Liver (tissue), 9 donors: ENCODE measurements around the gene ATP5F1D. TPM values are rescaled to one million over a fixed set of nuclear protein-coding genes. Genes with fewer than 3 reads are reported as not detected.

Experiments used
- DNase-seq: peaks from one replicate; pipeline ENCODE4 v3.0.0-alpha.2; 2017; ENCODE audit warnings: low spot score
- H3K27ac ChIP-seq, 2 donors: one replicate each; pipeline ENCODE4 v1.7.0; 2013; ENCODE audit warnings: inconsistent platforms in 2 of 2, low read length in 2 of 2, control low read depth in 1 of 2, low read depth in 1 of 2, mild to moderate bottlenecking in 1 of 2
- H3K27me3 ChIP-seq, 4 donors: one replicate each; pipeline versions ENCODE4 v1.6.1 to v1.7.0; 2013; ENCODE audit warnings: low read length in 3 of 4, inconsistent platforms in 1 of 4, mild to moderate bottlenecking in 1 of 4, moderate library complexity in 1 of 4; ENCODE audit not compliant: control insufficient read depth in 4 of 4, insufficient read depth in 4 of 4
- H3K36me3 ChIP-seq, 4 donors: one replicate each; pipeline versions ENCODE4 v1.6.1 to v1.7.0; 2013; ENCODE audit warnings: low read length in 3 of 4, mild to moderate bottlenecking in 3 of 4, low read depth in 1 of 4, moderate library complexity in 1 of 4; ENCODE audit not compliant: control insufficient read depth in 4 of 4, insufficient read depth in 3 of 4
- H3K4me1 ChIP-seq, 4 donors: one replicate each; pipeline versions ENCODE4 v1.6.1 to v1.7.0; 2013; ENCODE audit warnings: low read length in 3 of 4, mild to moderate bottlenecking in 3 of 4, moderate library complexity in 1 of 4; ENCODE audit not compliant: control insufficient read depth in 4 of 4, insufficient read depth in 4 of 4
- H3K4me3 ChIP-seq, 3 donors: one replicate each; pipeline versions ENCODE4 v1.6.1 to v1.7.0; 2013; ENCODE audit warnings: low read length in 3 of 3, control low read depth in 1 of 3, low read depth in 1 of 3, mild to moderate bottlenecking in 1 of 3
- H3K9ac ChIP-seq, 2 donors: one replicate each; pipeline ENCODE4 v1.7.0; 2013; ENCODE audit warnings: low read length in 2 of 2, mild to moderate bottlenecking in 2 of 2, moderate library complexity in 2 of 2, control low read depth in 1 of 2, low read depth in 1 of 2
- H3K9me3 ChIP-seq, 4 donors: one replicate each; pipeline versions ENCODE4 v1.6.1 to v1.7.0; 2013; ENCODE audit warnings: low read length in 3 of 4; ENCODE audit not compliant: control insufficient read depth in 4 of 4
- CTCF ChIP-seq: fragments of 150-350 bp; IDR thresholded peaks from 2 replicates; pipeline ENCODE4 v1.5.1; 2017; ENCODE audit warnings: improper control_type of control experiment, low read depth, low read length; ENCODE audit not compliant: missing input control
- EGR1 ChIP-seq, 2 donors: IDR thresholded peaks; 2 replicates each; pipeline ENCODE4 v1.6.1; 2016 to 2018; ENCODE audit warnings: antibody characterized with exemption in 2 of 2, low read depth in 2 of 2
- FOXA1 ChIP-seq: IDR thresholded peaks from 2 replicates; pipeline ENCODE4 v1.6.1; 2016; ENCODE audit warnings: antibody characterized with exemption
- FOXA2 ChIP-seq: IDR thresholded peaks from 2 replicates; pipeline ENCODE4 v1.6.1; 2016; ENCODE audit warnings: antibody characterized with exemption
- GABPA ChIP-seq, 2 donors: IDR thresholded peaks in 1 of 2; conservative IDR thresholded peaks in 1 of 2; 2 replicates each; pipeline ENCODE4 v1.6.1; 2016; ENCODE audit warnings: antibody characterized with exemption in 2 of 2, mild to moderate bottlenecking in 1 of 2, moderate library complexity in 1 of 2
- HNF4A ChIP-seq, 2 donors: conservative IDR thresholded peaks; 2 replicates each; pipeline ENCODE4 v1.6.1; 2016; ENCODE audit warnings: antibody characterized with exemption in 2 of 2, mild to moderate bottlenecking in 2 of 2
- HNF4G ChIP-seq: IDR thresholded peaks from 2 replicates; pipeline ENCODE4 v1.6.1; 2016; ENCODE audit warnings: antibody characterized with exemption
- JUND ChIP-seq, 2 donors: IDR thresholded peaks; 2 replicates each; pipeline ENCODE4 v1.6.1; 2016; ENCODE audit warnings: antibody characterized with exemption in 2 of 2
- MAX ChIP-seq: IDR thresholded peaks from 2 replicates; pipeline ENCODE4 v1.6.1; 2016; ENCODE audit warnings: antibody characterized with exemption
- NR2F2 ChIP-seq: IDR thresholded peaks from 2 replicates; pipeline ENCODE4 v1.6.1; 2016; ENCODE audit warnings: antibody characterized with exemption
- RAD21 ChIP-seq, 2 donors: IDR thresholded peaks; 2 replicates each; pipeline ENCODE4 v1.6.1; 2016; ENCODE audit warnings: antibody characterized with exemption in 2 of 2, mild to moderate bottlenecking in 2 of 2
- REST ChIP-seq: IDR thresholded peaks from 2 replicates; pipeline ENCODE4 v1.6.1; 2016; ENCODE audit warnings: antibody characterized with exemption, mild to moderate bottlenecking
- RXRA ChIP-seq, 2 donors: IDR thresholded peaks; 2 replicates each; pipeline ENCODE4 v1.6.1; 2017 to 2018; ENCODE audit warnings: antibody characterized with exemption in 2 of 2, mild to moderate bottlenecking in 1 of 2
- SP1 ChIP-seq: IDR thresholded peaks from 2 replicates; pipeline ENCODE4 v1.6.1; 2018; ENCODE audit warnings: antibody characterized with exemption, mild to moderate bottlenecking
- TAF1 ChIP-seq: conservative IDR thresholded peaks from 2 replicates; pipeline ENCODE4 v1.6.1; 2016; ENCODE audit warnings: antibody characterized with exemption, mild to moderate bottlenecking
- YY1 ChIP-seq: IDR thresholded peaks from 2 replicates; pipeline ENCODE4 v1.6.1; 2016; ENCODE audit warnings: antibody characterized with exemption, mild to moderate bottlenecking
- ZBTB33 ChIP-seq: IDR thresholded peaks from 2 replicates; pipeline ENCODE4 v1.6.1; 2016; ENCODE audit warnings: antibody characterized with exemption
- WGBS: extraction: QIAGEN DNeasy Blood & Tissue Kit; methylation state at CpG from one replicate; pipeline ENCODE4 v1.1.7; 2013; 5-methylcytosine and 5-hydroxymethylcytosine counted together
- polyA plus RNA-seq, 2 donors: library from polyadenylated mRNA; stranded (reverse) in 1 of 2; unstranded in 1 of 2; fragments of 200-250 nt in 1 of 2; fragments of >200 nt in 1 of 2; fragmentation: Nextera tagmentation in 1 of 2; extraction: Ambion mirVana in 1 of 2; gene quantifications; one replicate each; pipeline versions ENCODE4 v1.2.1 to v1.2.3, GENCODE V29; 2013 to 2015
- total RNA-seq, 2 donors: library from RNA; depleted of rRNA; stranded (reverse); fragments of >200 nt; gene quantifications; one replicate each; pipeline ENCODE4 v1.2.3, GENCODE V29; 2014
- donor health status: healthy.
- donor health status: healthy.
- donor health status: healthy.
- donor health status: healthy.
- donor health status: healthy.

Gene ATP5F1D
- total and polyA plus RNA-seq, 4 donors = 20.2 to 315 (median 145) TPM

GRCh38 chr19:1220976-1221903, 20.3 kb upstream of the ATP5F1D start:
- WGBS = 62% methylated on average over 38 of the region's 38 CpGs
- DNase-seq = no peak
- Histone ChIP-seq H3K27ac (no peak overlapping the region), H3K27me3 (no peaks in the 10 kb centered on the region), H3K9me3 (no peaks in the 10 kb centered on the region), H3K4me1 (peaks cover 0 to 7% (median 3%) of the 10 kb centered on the region in 4 donors), H3K4me3 (no peak overlapping the region), H3K36me3 (peaks cover 0 to 24% (median 11%) of the 10 kb centered on the region in 4 donors), H3K9ac (no peak overlapping the region)
- TF ChIP-seq EGR1 (IDR thresholded peaks at IDR 0.05; ENCODE audit: low read depth in 2 of 2) (no peak), FOXA2 (no peak), NR2F2 (no peak), HNF4A (conservative IDR thresholded peaks at IDR 0.05) (no peak), FOXA1 (no peak), YY1 (no peak), CTCF (peak; percentile 71), GABPA (IDR thresholded peaks at IDR 0.05 in 1 of 2, conservative IDR thresholded peaks at IDR 0.05 in 1 of 2) (no peak), REST (no peak), JUND (IDR thresholded peaks at IDR 0.05) (no peak), TAF1 (no peak), RAD21 (IDR thresholded peaks at IDR 0.05) (peak; percentile 80 to 87), ZBTB33 (no peak), MAX (no peak)

- H3K4me3 ChIP-seq = no peak overlapping the region
- H3K36me3 ChIP-seq = peaks cover 0 to 29% (median 11%) of the 10 kb centered on the region in 4 donors
- DNase-seq = no peak
- WGBS = 94% methylated on average over 22 of the region's 22 CpGs
- no peaks in the 10 kb centered on the region for H3K27me3 ChIP-seq
- H3K4me1 ChIP-seq = peaks cover 0 to 7% (median 3%) of the 10 kb centered on the region in 4 donors
- no peak overlapping the region for H3K9ac ChIP-seq
- H3K9me3 ChIP-seq = no peaks in the 10 kb centered on the region
- no peak overlapping the region for H3K27ac ChIP-seq
- no peak for TF ChIP-seq SP1
- TF ChIP-seq HNF4G = no peak
- no peak for TF ChIP-seq RXRA (IDR thresholded peaks at IDR 0.05)
- TF ChIP-seq ZBTB33 = no peak
- no peak for TF ChIP-seq YY1
- no peak for TF ChIP-seq FOXA1
- no peak for TF ChIP-seq GABPA (IDR thresholded peaks at IDR 0.05 in 1 of 2, conservative IDR thresholded peaks at IDR 0.05 in 1 of 2)
- no peak for TF ChIP-seq FOXA2
- TF ChIP-seq TAF1 = no peak
- no peak for TF ChIP-seq HNF4A (conservative IDR thresholded peaks at IDR 0.05)
These were observed 19.7 kb upstream of the ATP5F1D start for GRCh38 chr19:1221904-1222255.
